Measurements from ENCODE around the gene FAM78A. TPM values are rescaled to one million over a fixed set of nuclear protein-coding genes. Genes with fewer than 3 reads are reported as not detected.

FAM78A gene
- total RNA-seq, 1 donor from 2014 or later = 0.73 TPM

DNA sequence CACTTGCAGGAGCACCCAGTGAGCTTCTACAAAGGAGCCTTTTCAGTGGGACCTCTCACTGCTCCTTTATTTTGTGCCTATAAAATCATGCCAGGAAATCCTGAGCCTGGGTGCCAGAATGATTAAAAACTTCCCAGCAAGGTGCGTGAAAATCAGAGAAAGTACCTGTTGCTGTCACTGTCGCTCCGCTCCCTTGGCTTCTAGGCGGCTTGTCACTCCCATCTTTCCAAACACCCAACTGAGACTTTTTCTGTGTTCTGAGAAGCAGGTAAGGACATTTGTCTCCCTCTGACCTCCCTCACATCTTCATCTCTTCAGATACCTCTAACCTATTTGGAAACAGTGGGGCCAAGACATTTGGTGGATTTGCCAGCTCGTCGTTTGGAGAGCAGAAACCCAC, 53.9 kb downstream of the FAM78A start:
- H4K20me1 ChIP-seq (ENCODE audit: insufficient read depth, low read length) = no peaks in the 10 kb centered on the region
- H3K36me3 ChIP-seq (ENCODE audit: insufficient read depth, low read length) = peaks cover 5% of the 10 kb centered on the region
- H3K4me1 ChIP-seq (ENCODE audit: insufficient read depth, low read length) = no peaks in the 10 kb centered on the region
- no peak overlapping the region for H3K27ac ChIP-seq (ENCODE audit: low read depth, low read length)
- H3K4me1 Mint-ChIP-seq (ENCODE audit: low read depth, unreplicated experiment) = peaks cover 14% of the 10 kb centered on the region
- H3K9ac ChIP-seq (ENCODE audit: low read length) = no peak overlapping the region
- FAIRE-seq (no peak), DNase-seq (ENCODE audit: low read depth) (no peak)
- no peak overlapping the region for H3K4me3 Mint-ChIP-seq (ENCODE audit: unreplicated experiment)
- H3K36me3 Mint-ChIP-seq (ENCODE audit: low read depth, unreplicated experiment) = peaks cover 10% of the 10 kb centered on the region
- no peak overlapping the region for H3K27ac Mint-ChIP-seq (ENCODE audit: unreplicated experiment)
- H3K9me3 Mint-ChIP-seq (ENCODE audit: unreplicated experiment) = peaks cover 2% of the 10 kb centered on the region
- H3K27me3 ChIP-seq (ENCODE audit: insufficient read depth, low read length) = no peaks in the 10 kb centered on the region
- TF ChIP-seq, protein P1, sequence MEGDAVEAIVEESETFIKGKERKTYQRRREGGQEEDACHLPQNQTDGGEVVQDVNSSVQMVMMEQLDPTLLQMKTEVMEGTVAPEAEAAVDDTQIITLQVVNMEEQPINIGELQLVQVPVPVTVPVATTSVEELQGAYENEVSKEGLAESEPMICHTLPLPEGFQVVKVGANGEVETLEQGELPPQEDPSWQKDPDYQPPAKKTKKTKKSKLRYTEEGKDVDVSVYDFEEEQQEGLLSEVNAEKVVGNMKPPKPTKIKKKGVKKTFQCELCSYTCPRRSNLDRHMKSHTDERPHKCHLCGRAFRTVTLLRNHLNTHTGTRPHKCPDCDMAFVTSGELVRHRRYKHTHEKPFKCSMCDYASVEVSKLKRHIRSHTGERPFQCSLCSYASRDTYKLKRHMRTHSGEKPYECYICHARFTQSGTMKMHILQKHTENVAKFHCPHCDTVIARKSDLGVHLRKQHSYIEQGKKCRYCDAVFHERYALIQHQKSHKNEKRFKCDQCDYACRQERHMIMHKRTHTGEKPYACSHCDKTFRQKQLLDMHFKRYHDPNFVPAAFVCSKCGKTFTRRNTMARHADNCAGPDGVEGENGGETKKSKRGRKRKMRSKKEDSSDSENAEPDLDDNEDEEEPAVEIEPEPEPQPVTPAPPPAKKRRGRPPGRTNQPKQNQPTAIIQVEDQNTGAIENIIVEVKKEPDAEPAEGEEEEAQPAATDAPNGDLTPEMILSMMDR (IDR thresholded peaks at IDR 0.05; ENCODE audit: insufficient read depth, low read depth, low read length) = no peak
- no peak for TF ChIP-seq EZH2 (IDR thresholded peaks at IDR 0.05; ENCODE audit: insufficient read depth, low read length)
- no peak overlapping the region for H2AFZ ChIP-seq (ENCODE audit: low read depth, low read length)
- H3K27me3 Mint-ChIP-seq (ENCODE audit: low read depth, unreplicated experiment) = no peaks in the 10 kb centered on the region
- no peak overlapping the region for H3K4me2 ChIP-seq (ENCODE audit: low read length)
- no peaks in the 10 kb centered on the region for H3K9me3 ChIP-seq (ENCODE audit: insufficient read depth, low read depth, low read length)
- no peak overlapping the region for H3K4me3 ChIP-seq (ENCODE audit: insufficient read depth, low read depth, low read length)
- H3K79me2 ChIP-seq (ENCODE audit: insufficient read depth, low read length) = no peaks in the 10 kb centered on the region

DNA sequence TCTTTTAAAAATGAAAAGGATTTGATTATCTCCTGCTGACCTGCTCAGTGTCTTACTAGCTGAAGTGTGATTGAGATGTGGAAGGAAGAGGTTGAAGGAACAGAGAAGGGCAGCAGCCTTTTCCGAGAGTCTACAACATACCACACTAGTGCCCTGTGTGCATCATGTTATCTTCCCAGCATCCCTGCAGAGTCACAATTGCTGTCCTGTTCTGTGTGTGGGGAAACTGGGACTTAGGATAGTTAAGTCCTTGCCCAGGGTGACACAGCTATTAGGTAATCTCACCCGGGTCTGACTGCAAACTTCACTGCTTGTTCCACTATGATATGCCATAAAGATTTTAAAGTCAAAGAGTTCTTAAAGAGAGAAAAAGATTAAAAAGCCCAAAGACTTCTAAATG, 55.8 kb downstream of the FAM78A start:
- H3K27ac Mint-ChIP-seq (ENCODE audit: unreplicated experiment) = no peak overlapping the region
- peaks cover 2% of the 10 kb centered on the region for H3K9me3 Mint-ChIP-seq (ENCODE audit: unreplicated experiment)
- FAIRE-seq = no peak

DNA sequence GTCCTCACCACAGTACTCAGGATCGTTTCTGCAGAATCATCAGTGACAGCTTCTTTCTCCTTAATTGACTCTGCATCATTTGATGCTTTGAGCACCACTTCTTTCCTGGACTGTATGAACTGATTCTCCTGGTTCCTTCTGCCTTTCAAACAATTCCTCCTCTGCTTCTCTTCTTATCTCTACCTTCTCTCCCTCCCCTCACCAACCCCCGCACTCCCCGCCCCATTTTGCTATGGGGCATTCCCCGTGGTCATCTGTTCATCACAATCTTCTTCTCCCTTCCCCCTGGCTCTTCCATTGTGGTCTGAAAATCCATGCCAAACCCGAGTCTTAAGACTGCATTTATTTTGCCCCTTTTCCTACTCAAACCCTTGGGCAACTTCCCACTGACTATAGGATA, 57.9 kb downstream of the FAM78A start:
- no peak overlapping the region for H3K4me3 ChIP-seq (ENCODE audit: insufficient read depth, low read depth, low read length)
- H3K9me3 Mint-ChIP-seq (ENCODE audit: unreplicated experiment) = peaks cover 2% of the 10 kb centered on the region
- peaks cover 5% of the 10 kb centered on the region for H3K36me3 ChIP-seq (ENCODE audit: insufficient read depth, low read length)
- peaks cover 12% of the 10 kb centered on the region for H3K36me3 Mint-ChIP-seq (ENCODE audit: low read depth, unreplicated experiment)
- H3K27ac ChIP-seq (ENCODE audit: low read depth, low read length) = no peak overlapping the region
- H3K9ac ChIP-seq (ENCODE audit: low read length) = no peak overlapping the region
- DNase-seq (ENCODE audit: low read depth) = no peak
- H3K4me1 ChIP-seq (ENCODE audit: insufficient read depth, low read length) = no peaks in the 10 kb centered on the region
- H3K4me2 ChIP-seq (ENCODE audit: low read length) = no peak overlapping the region
- no peaks in the 10 kb centered on the region for H3K9me3 ChIP-seq (ENCODE audit: insufficient read depth, low read depth, low read length)
- no peaks in the 10 kb centered on the region for H3K27me3 Mint-ChIP-seq (ENCODE audit: low read depth, unreplicated experiment)
- H3K27me3 ChIP-seq (ENCODE audit: insufficient read depth, low read length) = no peaks in the 10 kb centered on the region
- no peak overlapping the region for H2AFZ ChIP-seq (ENCODE audit: low read depth, low read length)
- peaks cover 8% of the 10 kb centered on the region for H4K20me1 ChIP-seq (ENCODE audit: insufficient read depth, low read length)
- TF ChIP-seq, protein P1 (IDR thresholded peaks at IDR 0.05; ENCODE audit: insufficient read depth, low read depth, low read length) = no peak
- no peak for TF ChIP-seq EZH2 (IDR thresholded peaks at IDR 0.05; ENCODE audit: insufficient read depth, low read length)
- H3K4me3 Mint-ChIP-seq (ENCODE audit: unreplicated experiment) = no peak overlapping the region
- H3K27ac Mint-ChIP-seq (ENCODE audit: unreplicated experiment) = peak overlapping the region; percentile 76
- H3K4me1 Mint-ChIP-seq (ENCODE audit: low read depth, unreplicated experiment) = peaks cover 27% of the 10 kb centered on the region
- no peak for FAIRE-seq
- H3K79me2 ChIP-seq (ENCODE audit: insufficient read depth, low read length) = no peaks in the 10 kb centered on the region

More for the DNA sequence above, 55.8 kb downstream of the FAM78A start:
- Mint-ChIP-seq H3K27me3 (ENCODE audit: low read depth, unreplicated experiment) (no peaks in the 10 kb centered on the region), H3K4me3 (ENCODE audit: unreplicated experiment) (no peak overlapping the region), H3K36me3 (ENCODE audit: low read depth, unreplicated experiment) (peaks cover 11% of the 10 kb centered on the region), H3K4me1 (ENCODE audit: low read depth, unreplicated experiment) (peaks cover 16% of the 10 kb centered on the region)
- no peak overlapping the region for H3K4me3 ChIP-seq (ENCODE audit: insufficient read depth, low read depth, low read length)
- H3K27ac ChIP-seq (ENCODE audit: low read depth, low read length) = no peak overlapping the region
- H3K9me3 ChIP-seq (ENCODE audit: insufficient read depth, low read depth, low read length) = no peaks in the 10 kb centered on the region
- no peak overlapping the region for H2AFZ ChIP-seq (ENCODE audit: low read depth, low read length)
- peaks cover 5% of the 10 kb centered on the region for H3K36me3 ChIP-seq (ENCODE audit: insufficient read depth, low read length)
- H3K4me1 ChIP-seq (ENCODE audit: insufficient read depth, low read length) = no peaks in the 10 kb centered on the region
- H3K27me3 ChIP-seq (ENCODE audit: insufficient read depth, low read length) = no peaks in the 10 kb centered on the region
- no peak overlapping the region for H3K9ac ChIP-seq (ENCODE audit: low read length)
- no peaks in the 10 kb centered on the region for H3K79me2 ChIP-seq (ENCODE audit: insufficient read depth, low read length)
- H4K20me1 ChIP-seq (ENCODE audit: insufficient read depth, low read length) = no peaks in the 10 kb centered on the region
- no peak overlapping the region for H3K4me2 ChIP-seq (ENCODE audit: low read length)
- TF ChIP-seq, protein P1 (IDR thresholded peaks at IDR 0.05; ENCODE audit: insufficient read depth, low read depth, low read length) = no peak
- no peak for TF ChIP-seq EZH2 (IDR thresholded peaks at IDR 0.05; ENCODE audit: insufficient read depth, low read length)
- no peak for DNase-seq (ENCODE audit: low read depth)

All from astrocyte (in vitro differentiated cells and primary cell).